ENCODE data around the gene RNF182. TPM values are rescaled to one million over a fixed set of nuclear protein-coding genes. Genes with fewer than 3 reads are reported as not detected.

The RNF182 gene
- polyA plus RNA-seq, 1 experiment = 12.4 TPM

DNA sequence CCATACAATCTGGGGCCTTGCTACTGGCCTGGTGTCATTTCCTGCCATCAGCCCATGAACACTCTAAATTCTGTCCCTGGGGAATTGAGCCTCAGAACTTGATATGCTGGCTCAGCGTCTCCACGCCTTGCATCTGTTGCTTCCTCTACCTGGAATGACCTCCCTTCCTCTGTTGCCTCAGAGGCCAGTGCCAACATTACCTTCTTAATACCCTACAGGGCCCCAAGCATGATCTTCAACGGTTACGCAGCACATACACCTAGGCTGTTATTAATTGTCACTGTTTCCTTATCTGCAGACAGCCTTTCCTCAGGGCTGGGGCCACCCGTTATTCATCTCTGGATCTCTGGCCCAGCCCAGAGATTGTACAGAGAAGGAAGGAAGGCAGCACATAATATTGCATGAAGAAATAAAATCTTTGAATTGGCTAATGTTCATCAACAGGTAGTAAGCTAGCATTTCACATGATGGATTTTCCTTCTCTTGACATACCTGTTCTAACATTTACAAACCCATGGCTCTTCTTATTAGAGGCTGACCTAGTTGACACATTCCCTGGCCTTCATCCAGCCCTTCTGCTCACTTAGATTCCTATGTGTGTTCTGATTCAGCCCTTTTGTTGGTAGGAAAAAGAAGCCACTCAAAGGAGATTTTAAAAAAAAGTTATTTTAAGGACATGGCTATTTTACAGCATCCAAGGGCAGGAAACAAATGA lies 8.4 kb upstream of the RNF182 start:
- DNase-seq (ENCODE audit: low read depth, low spot score) = no peak
- POLR2A ChIA-PET = no interaction called here
- CTCF ChIA-PET = interaction anchor here (1.8 to 15.8 kb wide), 3 partner anchors 8 to 147 kb away, joined by 8 to 501 read pairs (median 9); no protein-coding TSS in a partner anchor
- Histone ChIP-seq H3K27me3 (ENCODE audit: control insufficient read depth, insufficient read depth, low read length) (no peaks in the 10 kb centered on the region), H3K4me3 (ENCODE audit: low read depth, low read length) (no peak overlapping the region), H3K9me3 (ENCODE audit: control insufficient read depth, insufficient read depth, low read length) (no peaks in the 10 kb centered on the region), H3K27ac (ENCODE audit: low read depth, low read length) (no peak overlapping the region)
- TF ChIP-seq, protein P1, sequence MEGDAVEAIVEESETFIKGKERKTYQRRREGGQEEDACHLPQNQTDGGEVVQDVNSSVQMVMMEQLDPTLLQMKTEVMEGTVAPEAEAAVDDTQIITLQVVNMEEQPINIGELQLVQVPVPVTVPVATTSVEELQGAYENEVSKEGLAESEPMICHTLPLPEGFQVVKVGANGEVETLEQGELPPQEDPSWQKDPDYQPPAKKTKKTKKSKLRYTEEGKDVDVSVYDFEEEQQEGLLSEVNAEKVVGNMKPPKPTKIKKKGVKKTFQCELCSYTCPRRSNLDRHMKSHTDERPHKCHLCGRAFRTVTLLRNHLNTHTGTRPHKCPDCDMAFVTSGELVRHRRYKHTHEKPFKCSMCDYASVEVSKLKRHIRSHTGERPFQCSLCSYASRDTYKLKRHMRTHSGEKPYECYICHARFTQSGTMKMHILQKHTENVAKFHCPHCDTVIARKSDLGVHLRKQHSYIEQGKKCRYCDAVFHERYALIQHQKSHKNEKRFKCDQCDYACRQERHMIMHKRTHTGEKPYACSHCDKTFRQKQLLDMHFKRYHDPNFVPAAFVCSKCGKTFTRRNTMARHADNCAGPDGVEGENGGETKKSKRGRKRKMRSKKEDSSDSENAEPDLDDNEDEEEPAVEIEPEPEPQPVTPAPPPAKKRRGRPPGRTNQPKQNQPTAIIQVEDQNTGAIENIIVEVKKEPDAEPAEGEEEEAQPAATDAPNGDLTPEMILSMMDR (IDR thresholded peaks at IDR 0.05; ENCODE audit: low read depth, low read length) = no peak

DNA sequence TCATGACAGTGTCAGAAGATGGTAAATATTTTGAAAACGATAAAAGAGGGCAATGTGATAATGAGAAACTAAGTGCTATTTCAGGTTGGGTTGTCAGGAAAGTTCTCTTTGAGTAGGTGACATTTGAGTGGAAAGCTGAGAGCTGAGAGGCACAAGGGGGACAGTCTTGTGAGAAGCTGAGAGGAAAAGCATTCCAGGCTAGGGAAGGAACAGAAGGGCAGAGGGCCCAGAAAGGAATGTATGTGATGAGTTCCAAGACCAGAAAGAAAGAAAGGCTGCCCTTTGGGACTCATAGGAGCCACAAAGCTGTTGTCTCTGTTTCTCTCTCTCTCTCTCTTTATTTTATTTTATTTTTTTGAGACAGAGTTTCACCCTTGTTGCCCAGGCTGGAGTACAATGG lies 7.6 kb upstream of the RNF182 start:
- CTCF ChIA-PET = interaction anchor here (0.5 to 15.8 kb wide), 4 partner anchors 9 to 147 kb away, joined by 6 to 501 read pairs (median 8); no protein-coding TSS in a partner anchor

DNA sequence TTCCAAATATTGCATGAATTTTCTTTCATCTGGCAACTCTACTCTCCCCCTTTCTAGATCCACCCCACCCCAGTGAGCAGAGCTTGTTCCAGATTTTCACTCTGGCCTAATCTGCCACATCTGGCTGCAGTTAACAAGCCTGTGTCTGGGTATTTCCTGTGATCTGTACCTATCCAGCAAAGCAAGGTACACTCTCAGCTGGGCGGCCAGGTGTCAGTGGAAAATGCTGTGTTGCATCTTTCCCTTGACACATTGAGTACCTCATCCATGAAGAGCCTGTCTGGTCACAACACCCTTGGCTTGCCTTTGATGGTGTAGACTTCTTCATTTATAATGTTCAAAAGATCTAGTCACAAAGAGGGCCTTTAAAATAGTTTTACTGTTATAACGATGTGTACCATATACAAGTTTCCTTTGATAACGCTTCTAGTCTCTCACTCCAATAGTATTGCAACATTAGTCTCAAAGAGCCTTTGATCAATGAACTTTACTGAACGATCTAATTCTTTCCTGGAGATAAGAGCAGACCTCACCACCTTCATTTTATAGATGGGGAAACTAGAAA lies 6.0 kb upstream of the RNF182 start:
- Histone ChIP-seq H3K27me3 (ENCODE audit: control insufficient read depth, insufficient read depth, low read length) (no peaks in the 10 kb centered on the region), H3K4me3 (ENCODE audit: low read depth, low read length) (no peak overlapping the region), H3K27ac (ENCODE audit: low read depth, low read length) (no peak overlapping the region), H3K9me3 (ENCODE audit: control insufficient read depth, insufficient read depth, low read length) (no peaks in the 10 kb centered on the region)
- TF ChIP-seq, protein P1 (IDR thresholded peaks at IDR 0.05; ENCODE audit: low read depth, low read length) = no peak
- ChIA-PET CTCF (interaction anchor here (0.7 to 15.8 kb wide), 6 partner anchors 10 to 148 kb away, joined by 3 to 501 read pairs (median 22); no protein-coding TSS in a partner anchor), POLR2A (interaction anchor here (0.7 kb wide), 1 partner anchor 551 kb away, joined by 3 read pairs; no protein-coding TSS in a partner anchor)
- no peak for DNase-seq (ENCODE audit: low read depth, low spot score)

More for the DNA sequence above, 7.6 kb upstream of the RNF182 start:
- POLR2A ChIA-PET = no interaction called here
- DNase-seq (ENCODE audit: low read depth, low spot score) = no peak
- TF ChIP-seq, protein P1 (IDR thresholded peaks at IDR 0.05; ENCODE audit: low read depth, low read length) = no peak
- Histone ChIP-seq H3K4me3 (ENCODE audit: low read depth, low read length) (no peak overlapping the region), H3K27me3 (ENCODE audit: control insufficient read depth, insufficient read depth, low read length) (no peaks in the 10 kb centered on the region), H3K27ac (ENCODE audit: low read depth, low read length) (no peak overlapping the region), H3K9me3 (ENCODE audit: control insufficient read depth, insufficient read depth, low read length) (no peaks in the 10 kb centered on the region)

DNA sequence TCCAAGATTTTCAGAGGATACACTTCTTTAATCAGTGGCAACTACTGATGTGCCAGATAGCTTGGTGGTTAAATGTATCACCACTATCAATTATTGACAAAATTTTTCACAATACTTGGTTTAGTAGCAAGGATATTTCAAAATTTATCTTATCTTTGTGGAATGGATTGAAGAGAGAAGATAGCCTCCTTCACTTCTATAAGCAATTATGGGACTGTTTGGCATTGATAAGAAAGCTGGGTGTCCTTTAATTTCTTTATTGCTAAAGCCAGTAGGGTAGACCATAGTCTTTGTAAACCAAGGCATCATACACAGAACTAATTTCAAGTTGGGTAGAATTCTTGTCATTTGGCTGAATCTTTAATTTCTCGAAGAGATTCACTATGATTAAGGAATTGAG lies 4.9 kb upstream of the RNF182 start:
- no peaks in the 10 kb centered on the region for H3K27me3 ChIP-seq (ENCODE audit: control insufficient read depth, insufficient read depth, low read length)
- POLR2A ChIA-PET = no interaction called here
- no peak overlapping the region for H3K27ac ChIP-seq (ENCODE audit: low read depth, low read length)
- no peaks in the 10 kb centered on the region for H3K9me3 ChIP-seq (ENCODE audit: control insufficient read depth, insufficient read depth, low read length)
- TF ChIP-seq, protein P1 (IDR thresholded peaks at IDR 0.05; ENCODE audit: low read depth, low read length) = no peak
- DNase-seq (ENCODE audit: low read depth, low spot score) = no peak
- CTCF ChIA-PET = interaction anchor here (0.6 to 6.5 kb wide), 4 partner anchors 11 to 297 kb away, joined by 5 to 73 read pairs (median 22); no protein-coding TSS in a partner anchor
- H3K4me3 ChIP-seq (ENCODE audit: low read depth, low read length) = no peak overlapping the region

DNA sequence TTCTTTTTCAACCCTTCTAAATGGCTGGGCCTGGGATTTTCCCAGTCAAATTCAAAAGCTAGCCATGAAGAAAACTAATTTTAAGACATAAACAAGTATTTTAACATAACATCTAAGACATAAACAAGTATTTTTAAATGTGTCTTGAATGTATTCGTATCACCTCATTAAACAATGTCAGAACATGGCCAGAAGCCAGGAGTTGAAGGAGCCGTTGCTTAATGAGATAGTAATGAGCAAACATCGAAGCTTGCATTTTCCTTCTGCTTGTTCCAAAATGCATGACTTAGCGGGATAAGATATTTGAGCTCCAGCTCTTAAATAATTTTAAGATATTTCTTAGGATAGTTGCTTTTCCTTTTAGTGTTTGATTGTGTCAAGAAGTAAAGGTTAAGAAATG lies 4.2 kb upstream of the RNF182 start:
- H3K4me3 ChIP-seq (ENCODE audit: low read depth, low read length) = no peak overlapping the region
- no peaks in the 10 kb centered on the region for H3K27me3 ChIP-seq (ENCODE audit: control insufficient read depth, insufficient read depth, low read length)
- ChIA-PET CTCF (interaction anchor here (0.6 to 6.5 kb wide), 6 partner anchors 11 to 296 kb away, joined by 3 to 73 read pairs (median 8); no protein-coding TSS in a partner anchor), POLR2A (no interaction called here)
- no peak for DNase-seq (ENCODE audit: low read depth, low spot score)
- TF ChIP-seq, protein P1 (IDR thresholded peaks at IDR 0.05; ENCODE audit: low read depth, low read length) = no peak
- H3K27ac ChIP-seq (ENCODE audit: low read depth, low read length) = no peak overlapping the region
- H3K9me3 ChIP-seq (ENCODE audit: control insufficient read depth, insufficient read depth, low read length) = no peaks in the 10 kb centered on the region
